HEK293T (cell line): ENCODE results near the gene COX7A2.

ENCODE experiments used
- BHLHE40 ChIP-seq: fragments of 450-650 bp; IDR thresholded peaks from 2 replicates; pipeline ENCODE4 v1.6.1; 2016; ENCODE audit warnings: mild to moderate bottlenecking, moderate library complexity, borderline replicate concordance
- CTBP1 ChIP-seq: fragments of 450-650 bp; IDR thresholded peaks from 2 replicates; pipeline ENCODE4 v1.6.1; 2016; ENCODE audit warnings: borderline replicate concordance
- ELF4 ChIP-seq: fragments of 450-650 bp; IDR thresholded peaks from 2 replicates; pipeline ENCODE4 v1.6.1; 2017; ENCODE audit warnings: antibody characterized with exemption
- FOXA1 ChIP-seq: fragments of 450-650 bp; IDR thresholded peaks from 2 replicates; pipeline ENCODE4 v1.6.1; 2016; ENCODE audit warnings: mild to moderate bottlenecking
- FOXK2 ChIP-seq: fragments of 450-650 bp; IDR thresholded peaks from 2 replicates; pipeline ENCODE4 v1.6.1; 2016; ENCODE audit warnings: mild to moderate bottlenecking
- FOXM1 ChIP-seq: fragments of 450-650 bp; IDR thresholded peaks from 2 replicates; pipeline ENCODE4 v1.6.1; 2017; ENCODE audit warnings: mild to moderate bottlenecking, borderline replicate concordance
- HDGF ChIP-seq: fragments of 450-650 bp; IDR thresholded peaks from 2 replicates; pipeline ENCODE4 v1.6.1; 2017; ENCODE audit warnings: antibody characterized with exemption, borderline replicate concordance
- L3MBTL2 ChIP-seq: fragments of 450-650 bp; conservative IDR thresholded peaks from 2 replicates; pipeline ENCODE4 v1.6.1; 2016; ENCODE audit warnings: mild to moderate bottlenecking
- NFRKB ChIP-seq: fragments of 450-650 bp; IDR thresholded peaks from 2 replicates; pipeline ENCODE4 v1.6.1; 2016; ENCODE audit warnings: mild to moderate bottlenecking, moderate library complexity
- PKNOX1 ChIP-seq: fragments of 450-650 bp; IDR thresholded peaks from 2 replicates; pipeline ENCODE4 v1.6.1; 2016
- SP1 ChIP-seq: fragments of 450-650 bp; IDR thresholded peaks from 2 replicates; pipeline ENCODE4 v1.6.1; 2017
- TARDBP ChIP-seq: fragments of 450-650 bp; IDR thresholded peaks from 2 replicates; pipeline ENCODE4 v1.6.1; 2016

DNA sequence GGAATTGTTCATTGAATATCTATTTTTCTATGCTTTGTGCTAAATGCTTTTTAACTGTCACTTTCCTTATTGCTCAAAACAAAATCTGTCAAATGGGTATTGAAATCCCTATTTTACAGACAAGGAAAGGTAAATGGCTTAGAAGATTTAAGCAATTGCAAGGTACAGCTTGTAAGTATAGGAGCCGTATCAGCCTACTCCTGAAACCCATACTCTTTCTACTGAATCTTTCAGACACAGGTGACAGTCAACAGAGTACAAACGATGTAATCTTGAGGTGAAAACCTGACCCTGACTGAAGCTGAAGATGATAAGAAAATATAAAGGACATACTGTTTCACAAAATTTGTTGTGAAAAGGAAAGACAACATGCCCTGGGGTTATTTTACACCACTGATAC is 7.0 kb upstream of the COX7A2 start:
- no peak for TF ChIP-seq BHLHE40
- no peak for TF ChIP-seq SP1
- no peak for TF ChIP-seq CTBP1
- no peak for TF ChIP-seq TARDBP
- no peak for TF ChIP-seq PKNOX1
- no peak for TF ChIP-seq ELF4
- no peak for TF ChIP-seq FOXM1
- no peak for TF ChIP-seq FOXK2
- no peak for TF ChIP-seq FOXA1
- no peak for TF ChIP-seq NFRKB
- TF ChIP-seq HDGF, result no peak
- no peak for TF ChIP-seq L3MBTL2
